Inferior parietal cortex (tissue), 1 donor: ENCODE data around the gene DNAJC18.
"Not testable (repeated sequence)": the region's sequence is repeated elsewhere in the genome, so short reads cannot be mapped to it uniquely, and the experiment has no call there.

ENCODE experiments used
- DNase-seq: peaks from one replicate; pipeline ENCODE4 v3.0.0-alpha.2; 2016; ENCODE audit errors: extremely low spot score

The DNAJC18 gene

DNA sequence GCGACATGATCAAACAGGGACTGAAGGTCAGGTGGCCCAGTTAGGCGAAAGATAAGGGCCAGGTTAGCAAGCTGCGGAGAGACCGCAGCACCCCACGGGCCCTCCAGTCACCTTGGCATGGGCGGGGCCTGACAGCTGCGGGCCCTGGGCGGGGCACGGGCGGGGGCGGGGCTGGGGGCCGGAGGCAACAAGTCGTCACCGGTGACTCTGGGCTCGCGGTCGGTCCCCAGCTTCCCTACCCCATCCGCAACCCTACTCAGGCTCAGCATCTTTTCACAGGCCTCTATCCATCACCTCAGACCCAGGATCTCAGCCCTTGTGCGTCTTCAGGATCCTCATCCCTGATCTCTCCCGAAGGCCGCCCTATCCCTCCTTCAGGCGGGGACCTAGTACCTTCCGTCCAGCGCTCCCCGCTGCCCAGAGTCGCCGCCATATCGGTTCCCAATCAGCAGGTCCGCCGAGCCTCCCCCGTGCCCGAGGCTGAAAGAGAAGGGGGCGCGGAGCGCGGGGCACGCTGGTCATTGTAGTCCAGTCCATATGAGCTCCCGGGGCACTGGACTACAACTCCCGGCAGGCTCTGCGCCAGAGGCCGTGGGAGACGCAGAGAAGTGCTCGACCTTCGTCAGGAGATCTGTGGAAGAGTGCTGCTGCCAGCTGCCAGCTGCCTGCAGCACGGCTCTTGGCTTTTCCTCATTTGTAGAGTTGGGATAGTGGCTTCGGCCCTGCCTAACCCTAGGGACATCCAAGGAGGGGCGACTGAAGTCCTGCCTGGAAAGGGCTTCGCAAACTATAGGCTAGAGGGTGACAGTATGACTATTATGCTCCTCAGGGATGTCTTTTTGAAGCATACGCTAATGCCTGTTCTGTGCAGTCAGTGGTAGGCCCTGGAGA is at the start of gene DNAJC18:
TSS of gene DNAJC18 (minus strand) at position 513 of the 891 bp plus-strand sequence. CDS start at position 433, 80 bp downstream.
- DNase-seq, result peak; percentile 97

GRCh38 chr5:139488260-139488659 is 48.9 kb upstream of the DNAJC18 start:
- no peak for DNase-seq

DNA sequence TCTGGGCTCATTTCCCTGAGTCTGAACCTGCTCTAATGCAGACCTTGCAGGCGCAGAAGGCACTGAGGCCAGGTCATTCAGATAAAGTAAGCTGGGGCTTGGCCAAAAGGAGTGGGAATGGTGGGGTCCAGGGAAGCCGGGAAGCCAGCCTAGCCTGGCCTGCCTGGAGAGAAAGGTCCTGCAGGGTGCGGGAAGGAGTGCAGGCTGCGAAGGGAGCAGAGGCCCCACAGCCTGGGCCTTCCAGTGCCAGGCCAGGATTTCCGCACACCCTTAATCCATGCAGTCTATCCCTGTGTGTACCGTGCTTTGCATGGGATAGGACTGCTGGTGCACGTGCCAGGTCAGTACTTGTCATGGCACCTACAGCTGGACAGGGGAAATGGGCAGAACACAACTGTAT is 46.9 kb upstream of the DNAJC18 start:
- no peak for DNase-seq

- DNase-seq, result not testable (repeated sequence)
Measured at GRCh38 chr5:139482890-139483208, 43.5 kb upstream of the DNAJC18 start.

- peak; percentile 67 for DNase-seq
Measured at GRCh38 chr5:139482050-139482889, 42.9 kb upstream of the DNAJC18 start, which contains the start of gene STING1. STING1 (minus strand) TSS chr5:139482758; CDS start chr5:139481704, 1,054 bp downstream.

- no peak for DNase-seq
Measured at GRCh38 chr5:139481580-139482049, 42.3 kb upstream of the DNAJC18 start.

DNA sequence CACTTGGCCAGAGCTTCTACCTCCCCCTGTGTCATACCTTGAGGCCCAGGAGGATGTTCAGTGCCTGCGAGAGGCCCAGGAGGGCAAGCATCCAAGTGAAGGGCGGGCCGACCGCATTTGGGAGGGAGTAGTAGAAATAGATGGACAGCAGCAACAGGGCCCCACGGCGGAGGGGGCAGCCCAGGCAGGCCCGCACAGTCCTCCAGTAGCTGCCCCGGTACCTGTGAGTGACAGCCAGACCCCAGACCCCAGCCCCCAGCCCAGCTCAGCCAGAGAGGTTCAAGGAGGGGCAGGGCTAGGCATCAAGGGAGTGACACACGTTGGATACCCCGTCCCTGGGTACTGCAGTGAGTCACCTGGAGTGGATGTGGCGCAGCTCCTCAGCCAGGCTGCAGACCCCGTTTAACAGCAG is 41.8 kb upstream of the DNAJC18 start:
- DNase-seq, result no peak

GRCh38 chr5:139479729-139480128 is 40.4 kb upstream of the DNAJC18 start:
- DNase-seq, result not testable (repeated sequence)

- not testable (repeated sequence) for DNase-seq
Measured at GRCh38 chr5:139478657-139479423, 39.5 kb upstream of the DNAJC18 start.

DNA sequence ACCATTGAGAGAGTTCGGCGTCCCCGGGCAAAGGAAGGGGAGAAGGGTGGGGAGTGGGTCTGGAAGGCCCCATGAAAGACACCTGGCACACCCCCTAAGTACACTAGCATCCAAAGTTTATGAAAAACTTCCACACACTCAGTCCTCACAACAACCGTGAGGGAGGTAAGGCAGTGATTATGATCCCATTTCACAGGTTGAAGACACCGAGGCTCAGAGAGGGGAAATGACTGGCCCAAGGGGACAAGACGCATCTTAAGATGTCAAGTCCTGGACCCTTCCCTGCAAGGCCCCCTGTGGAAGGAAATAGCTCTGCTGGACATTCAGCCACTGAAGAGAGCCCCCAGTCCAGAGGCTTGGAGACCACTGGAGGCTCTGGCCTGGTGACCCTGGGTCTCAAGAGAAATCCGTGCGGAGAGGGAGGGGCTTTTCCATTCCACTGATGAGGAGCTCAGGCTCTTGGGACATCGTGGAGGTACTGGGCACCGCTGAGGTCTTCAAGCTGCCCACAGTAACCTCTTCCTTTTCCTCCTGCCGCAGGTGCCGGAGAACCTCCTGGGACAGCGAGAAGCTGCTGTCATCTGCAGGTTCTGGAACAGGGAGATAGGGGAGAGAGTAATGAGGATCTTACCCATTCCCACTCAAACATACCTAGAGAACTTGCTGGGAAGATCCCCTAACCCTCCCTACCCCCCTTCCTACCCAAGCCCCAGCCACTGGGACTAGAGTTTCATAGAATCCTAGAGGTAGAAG is 36.7 kb upstream of the DNAJC18 start:
- DNase-seq, result no peak

DNA sequence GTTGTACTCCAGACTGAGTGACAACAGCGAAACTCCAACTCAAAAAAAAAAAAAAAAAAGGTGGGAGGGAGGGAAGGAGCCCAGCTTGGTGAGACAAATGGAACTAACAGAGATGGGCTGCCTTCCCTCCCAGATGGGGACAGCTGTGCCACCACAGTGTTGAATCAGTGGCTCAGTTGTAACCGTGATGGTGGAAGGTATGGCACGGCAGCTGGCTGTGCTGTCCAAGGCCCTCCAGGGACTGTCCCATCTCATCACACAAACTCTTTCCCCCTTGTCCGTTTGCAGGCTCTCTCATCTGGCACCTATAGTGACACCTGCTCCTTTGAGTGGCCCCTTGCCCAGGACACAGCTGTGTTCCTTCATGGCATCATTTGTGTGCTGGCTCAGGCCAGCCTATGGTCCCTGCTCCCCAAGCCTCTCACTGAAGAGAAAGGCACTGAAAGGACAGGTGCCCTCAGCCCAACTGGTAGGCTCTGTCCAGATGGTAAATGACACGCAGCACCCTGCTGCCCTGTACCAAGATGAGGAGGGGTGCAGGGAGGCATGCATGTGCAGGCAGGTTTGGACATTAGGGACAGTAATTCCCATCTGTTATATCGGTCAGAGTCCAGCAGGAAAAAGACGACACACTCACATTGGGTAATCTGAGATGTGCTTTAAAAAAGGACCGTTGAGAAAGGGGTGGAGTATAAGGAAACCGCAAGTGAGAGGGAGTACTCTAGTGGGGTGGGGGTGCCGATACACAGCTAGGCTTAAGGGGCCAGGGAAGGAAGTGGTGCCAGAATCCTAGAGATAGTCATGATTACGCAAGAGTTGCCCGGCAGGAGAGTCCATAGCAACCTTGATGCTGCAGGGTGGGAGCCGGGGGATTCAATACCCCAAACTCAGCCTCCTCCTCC is 35.8 kb upstream of the DNAJC18 start:
- DNase-seq, result peak; percentile 13

- no peak for DNase-seq
Measured at GRCh38 chr5:139473565-139473964, 34.2 kb upstream of the DNAJC18 start.

DNA sequence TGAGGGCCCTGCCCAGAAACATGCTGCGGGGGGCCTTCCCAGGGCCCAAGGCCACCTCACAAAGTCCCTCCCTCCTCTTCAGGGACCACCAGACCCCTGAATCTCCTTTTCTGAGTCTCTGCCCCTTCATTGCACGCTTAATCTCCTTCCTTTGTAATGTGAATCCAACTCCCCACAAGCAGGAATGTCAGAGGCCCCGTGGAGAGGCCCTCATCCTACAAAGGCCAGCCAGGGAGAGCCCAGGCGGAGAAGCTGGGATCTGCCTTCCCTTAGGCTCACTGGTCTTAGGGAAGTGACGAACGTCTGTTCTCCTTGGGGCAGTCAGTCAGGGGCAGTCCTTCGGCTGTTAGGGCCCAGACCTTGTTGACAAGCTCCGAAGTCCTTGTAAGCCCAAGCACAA is 33.8 kb upstream of the DNAJC18 start:
- no peak for DNase-seq

DNA sequence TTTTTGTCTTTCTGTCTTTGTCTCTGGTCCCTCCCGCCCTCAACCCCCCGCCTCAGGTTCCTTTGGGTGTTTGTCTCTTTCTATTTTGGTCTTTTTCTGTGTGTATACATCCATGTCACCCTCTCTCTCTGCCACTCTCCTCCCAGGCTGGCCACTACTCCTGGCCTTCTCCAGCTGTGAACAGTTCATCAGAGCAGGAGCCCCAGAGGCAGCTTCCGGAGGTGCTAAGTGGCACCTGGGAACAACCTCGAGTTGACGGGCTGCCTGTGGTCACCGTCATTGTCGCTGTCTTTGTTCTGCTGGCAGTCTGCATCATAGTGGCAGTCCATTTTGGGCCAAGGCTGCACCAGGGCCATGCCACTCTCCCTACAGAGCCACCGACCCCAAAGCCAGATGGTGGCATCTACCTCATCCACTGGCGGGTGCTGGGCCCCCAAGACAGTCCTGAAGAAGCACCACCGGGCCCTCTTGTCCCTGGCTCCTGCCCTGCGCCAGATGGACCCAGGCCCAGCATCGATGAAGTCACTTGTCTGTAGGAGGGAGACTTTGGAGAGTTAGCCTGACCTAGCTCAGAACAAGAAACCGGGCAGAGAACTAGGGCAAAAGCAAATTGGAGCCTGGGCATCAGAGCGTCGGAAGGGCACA is 33.2 kb upstream of the DNAJC18 start:
- no peak for DNase-seq

GRCh38 chr5:139470821-139471300 is 31.5 kb upstream of the DNAJC18 start, which contains the start of gene SMIM33:
SMIM33 (plus strand) TSS chr5:139471004; CDS start chr5:139471122, 118 bp downstream.
- DNase-seq, result no peak

- no peak for DNase-seq
Measured at GRCh38 chr5:139468421-139468931, 29.2 kb upstream of the DNAJC18 start.

DNA sequence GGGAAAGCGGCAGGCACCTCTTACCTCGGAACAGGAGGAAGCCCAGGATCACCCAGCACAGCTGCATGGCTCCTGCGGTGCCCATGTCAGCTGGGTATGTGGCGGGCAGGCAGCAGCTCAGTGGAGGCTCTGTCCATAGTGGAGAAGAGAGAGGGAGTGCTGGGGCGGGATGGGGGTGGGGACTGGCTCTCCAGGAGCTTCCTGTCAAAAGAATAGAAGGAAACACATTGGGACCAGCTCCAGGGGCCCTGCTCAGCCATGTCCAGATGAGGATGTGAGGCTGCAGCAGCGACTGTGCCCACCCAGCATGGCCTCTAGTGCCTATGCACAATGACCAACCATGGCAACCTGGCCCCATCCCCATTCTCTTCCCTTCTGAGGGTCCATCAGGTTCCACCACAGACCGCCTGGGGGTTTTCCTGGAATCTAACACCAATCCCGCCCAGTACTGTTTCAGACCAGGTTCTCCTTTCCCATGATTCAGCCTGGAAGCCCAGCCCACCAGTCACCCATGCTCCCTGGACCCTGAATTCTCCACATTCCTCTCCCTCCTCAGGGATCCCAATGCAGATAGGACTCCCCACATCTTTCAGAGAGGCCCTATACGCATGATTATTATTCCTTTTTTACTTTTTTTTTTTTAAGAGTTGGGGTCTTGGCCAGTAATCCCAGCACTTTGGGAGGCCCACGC is 23.4 kb upstream of the DNAJC18 start, which contains the start of gene ECSCR:
TSS of gene ECSCR (minus strand) at position 158 of the 691 bp plus-strand sequence. CDS start at position 85, 73 bp downstream.
- no peak for DNase-seq

DNA sequence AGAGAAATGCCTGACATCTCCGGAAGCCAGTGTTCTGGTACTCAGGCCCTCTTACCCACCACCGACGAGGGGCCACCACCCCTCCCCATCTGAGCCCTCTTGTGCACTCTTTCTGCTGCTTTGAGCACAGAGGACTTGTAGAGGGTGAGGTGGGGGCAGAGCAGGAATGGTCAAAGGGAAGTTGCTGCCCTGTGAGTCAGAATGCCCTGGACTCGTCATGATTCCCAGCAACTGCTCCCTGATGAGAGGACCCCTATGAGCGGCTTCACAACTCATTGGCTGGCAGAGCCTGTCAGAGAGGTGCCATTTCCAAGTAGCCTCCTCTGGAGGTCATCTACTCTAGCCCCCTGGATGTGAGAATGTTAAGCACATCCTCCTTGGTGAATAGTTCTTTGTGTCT is 22.4 kb upstream of the DNAJC18 start:
- DNase-seq, result no peak
